NCI-H510A treated with DMSO at 0.1 percent for 48 hours (cell line): ENCODE results near the gene RBM15B.
"Not testable (repeated sequence)": the region's sequence is repeated elsewhere in the genome, so short reads cannot be mapped to it uniquely, and the experiment has no call there.

Experiments used
- DNase-seq: peaks from one replicate; lab custom pipeline; 2025; lab: John Stamatoyannopoulos, UW

RBM15B gene, protein sequence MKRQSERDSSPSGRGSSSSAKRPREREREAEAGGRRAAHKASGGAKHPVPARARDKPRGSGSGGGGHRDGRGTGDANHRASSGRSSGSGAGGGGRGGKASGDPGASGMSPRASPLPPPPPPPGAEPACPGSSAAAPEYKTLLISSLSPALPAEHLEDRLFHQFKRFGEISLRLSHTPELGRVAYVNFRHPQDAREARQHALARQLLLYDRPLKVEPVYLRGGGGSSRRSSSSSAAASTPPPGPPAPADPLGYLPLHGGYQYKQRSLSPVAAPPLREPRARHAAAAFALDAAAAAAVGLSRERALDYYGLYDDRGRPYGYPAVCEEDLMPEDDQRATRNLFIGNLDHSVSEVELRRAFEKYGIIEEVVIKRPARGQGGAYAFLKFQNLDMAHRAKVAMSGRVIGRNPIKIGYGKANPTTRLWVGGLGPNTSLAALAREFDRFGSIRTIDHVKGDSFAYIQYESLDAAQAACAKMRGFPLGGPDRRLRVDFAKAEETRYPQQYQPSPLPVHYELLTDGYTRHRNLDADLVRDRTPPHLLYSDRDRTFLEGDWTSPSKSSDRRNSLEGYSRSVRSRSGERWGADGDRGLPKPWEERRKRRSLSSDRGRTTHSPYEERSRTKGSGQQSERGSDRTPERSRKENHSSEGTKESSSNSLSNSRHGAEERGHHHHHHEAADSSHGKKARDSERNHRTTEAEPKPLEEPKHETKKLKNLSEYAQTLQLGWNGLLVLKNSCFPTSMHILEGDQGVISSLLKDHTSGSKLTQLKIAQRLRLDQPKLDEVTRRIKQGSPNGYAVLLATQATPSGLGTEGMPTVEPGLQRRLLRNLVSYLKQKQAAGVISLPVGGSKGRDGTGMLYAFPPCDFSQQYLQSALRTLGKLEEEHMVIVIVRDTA

DNA sequence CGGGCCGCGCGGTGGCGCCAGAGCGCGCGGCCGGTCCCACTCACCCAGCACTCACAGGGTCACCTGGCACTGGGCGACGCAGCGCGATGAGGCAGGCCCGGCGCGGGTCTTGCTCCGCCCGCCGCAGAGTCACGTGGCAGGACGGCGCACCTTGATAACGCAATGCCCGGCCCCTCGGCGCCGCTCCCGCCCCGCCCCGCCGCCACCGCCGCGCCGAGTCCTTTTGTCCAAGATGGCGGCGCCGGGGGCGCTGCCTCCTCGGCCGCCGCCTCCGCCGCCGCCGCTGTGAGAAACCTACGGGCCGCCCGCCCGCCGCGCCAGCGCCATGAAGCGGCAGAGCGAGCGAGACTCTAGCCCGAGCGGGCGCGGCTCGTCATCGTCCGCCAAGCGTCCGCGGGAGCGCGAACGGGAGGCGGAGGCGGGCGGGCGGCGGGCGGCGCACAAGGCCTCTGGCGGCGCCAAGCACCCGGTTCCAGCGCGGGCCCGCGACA is at the start of gene RBM15B:
TSS of gene RBM15B (plus strand) at position 211 of the 491 bp plus-strand sequence. CDS start at position 326, 115 bp downstream.
- DNase-seq = peak; percentile 70

DNA sequence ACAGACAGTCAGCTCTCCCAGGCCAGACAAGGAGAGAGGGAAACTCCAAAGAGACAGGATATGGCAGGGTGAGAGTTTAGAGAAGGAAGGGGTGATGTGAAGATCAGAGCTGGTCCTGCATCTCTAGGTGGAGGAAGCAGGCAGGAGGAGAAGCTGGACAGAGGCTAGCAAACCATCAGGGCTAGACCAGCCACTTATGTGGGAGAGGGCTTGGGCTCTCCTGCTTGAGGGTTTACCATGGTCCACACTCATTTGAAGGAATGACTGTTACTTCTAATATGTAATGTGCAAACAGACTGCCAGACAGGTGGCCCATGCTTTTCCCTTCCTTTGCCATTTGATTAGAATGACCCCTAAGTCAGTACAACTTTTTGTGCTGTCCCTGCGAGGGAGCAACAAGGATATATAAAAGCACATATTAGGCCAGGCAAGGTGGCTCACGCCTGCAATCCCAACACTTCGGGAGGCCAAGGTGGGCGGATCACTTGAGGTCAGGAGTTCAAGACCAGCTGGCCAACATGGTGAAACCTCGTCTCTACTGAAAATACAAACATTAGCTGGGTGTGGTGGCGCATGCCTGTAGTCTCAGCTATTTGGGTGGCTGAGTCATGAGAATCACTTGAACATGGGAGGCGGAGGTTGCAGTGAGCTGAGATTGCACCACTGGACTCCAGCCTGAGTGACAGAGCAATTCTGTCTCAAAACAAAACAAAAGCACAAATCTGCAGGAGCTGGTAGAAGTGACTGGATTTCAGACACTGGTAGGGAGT is 47.0 kb upstream of the RBM15B start:
- DNase-seq = no peak

DNA sequence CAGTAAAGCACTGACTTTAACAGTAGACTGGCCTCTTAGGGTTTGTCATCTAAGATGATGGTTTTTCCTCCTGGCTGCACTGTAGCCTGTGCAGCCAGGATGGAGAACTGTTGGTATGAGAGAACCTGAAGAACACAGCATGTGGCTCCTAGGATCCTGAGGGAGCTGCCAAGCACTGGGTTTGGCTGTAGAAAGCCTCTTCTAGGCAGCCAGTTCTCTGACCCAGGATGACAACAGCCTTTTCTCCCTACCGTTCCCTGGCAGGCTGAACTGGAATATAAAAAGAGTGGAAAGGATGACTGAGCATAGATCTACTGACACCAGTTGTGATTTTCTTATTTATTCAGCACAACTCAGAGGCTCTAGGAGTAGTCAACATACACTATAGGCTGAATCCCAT is 40.3 kb upstream of the RBM15B start:
- no peak for DNase-seq

DNA sequence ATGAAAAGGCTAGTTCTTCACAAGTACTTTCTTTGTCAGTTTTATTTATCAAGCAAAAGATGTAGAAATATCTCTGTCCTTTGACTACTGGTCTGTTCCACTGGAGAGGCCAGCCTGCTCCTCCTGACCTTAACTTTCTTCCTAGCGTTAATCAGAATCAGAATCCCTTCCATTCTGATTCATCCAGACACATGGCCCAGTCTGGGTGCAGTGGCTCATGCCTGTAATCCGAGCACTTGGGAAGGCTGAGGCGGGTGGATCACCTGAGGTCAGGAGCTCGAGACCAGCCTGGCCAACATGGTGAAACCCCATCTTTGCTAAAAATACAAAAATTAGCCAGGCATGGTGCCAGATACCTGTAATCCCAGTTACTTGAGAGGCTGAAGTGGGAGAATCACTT is 38.0 kb upstream of the RBM15B start:
- DNase-seq = no peak

DNA sequence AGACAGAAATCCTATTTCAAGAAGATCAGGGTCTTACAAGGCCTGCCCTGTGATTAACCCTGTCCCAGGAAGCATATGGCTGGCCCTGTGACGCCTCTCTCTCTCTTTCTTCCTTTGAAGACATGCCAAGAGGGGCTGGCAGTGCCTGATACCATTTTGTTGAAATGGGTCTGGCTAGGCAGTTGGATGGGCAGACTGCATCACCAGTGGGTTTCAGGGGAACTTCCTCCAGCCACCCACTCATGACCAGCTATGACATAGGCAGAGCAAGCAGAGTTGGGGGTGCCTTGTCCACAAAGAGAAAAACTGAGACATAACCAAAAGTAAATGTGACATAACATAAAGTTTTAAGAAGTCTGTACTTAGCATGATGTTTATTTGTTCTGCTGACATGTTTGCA is 37.4 kb upstream of the RBM15B start:
- no peak for DNase-seq

DNA sequence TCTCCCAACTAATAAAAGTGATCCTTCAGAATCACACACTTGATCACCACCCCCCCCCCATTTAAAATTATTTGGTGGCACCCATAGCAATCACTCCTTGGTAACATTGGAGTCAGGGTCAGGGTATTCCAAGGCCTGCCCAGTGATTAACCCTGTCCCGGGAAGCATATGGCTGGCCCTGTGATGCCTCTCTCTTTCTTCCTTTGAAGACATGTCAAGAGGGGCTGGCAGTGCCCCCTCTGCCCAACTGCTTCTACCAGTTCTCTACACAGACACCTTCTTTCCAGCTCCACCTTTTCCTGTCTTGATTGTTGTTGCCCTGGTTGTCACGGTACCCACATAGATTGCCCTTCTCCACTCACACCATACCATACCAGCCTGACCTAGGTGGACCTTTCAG is 36.9 kb upstream of the RBM15B start:
- no peak for DNase-seq

DNA sequence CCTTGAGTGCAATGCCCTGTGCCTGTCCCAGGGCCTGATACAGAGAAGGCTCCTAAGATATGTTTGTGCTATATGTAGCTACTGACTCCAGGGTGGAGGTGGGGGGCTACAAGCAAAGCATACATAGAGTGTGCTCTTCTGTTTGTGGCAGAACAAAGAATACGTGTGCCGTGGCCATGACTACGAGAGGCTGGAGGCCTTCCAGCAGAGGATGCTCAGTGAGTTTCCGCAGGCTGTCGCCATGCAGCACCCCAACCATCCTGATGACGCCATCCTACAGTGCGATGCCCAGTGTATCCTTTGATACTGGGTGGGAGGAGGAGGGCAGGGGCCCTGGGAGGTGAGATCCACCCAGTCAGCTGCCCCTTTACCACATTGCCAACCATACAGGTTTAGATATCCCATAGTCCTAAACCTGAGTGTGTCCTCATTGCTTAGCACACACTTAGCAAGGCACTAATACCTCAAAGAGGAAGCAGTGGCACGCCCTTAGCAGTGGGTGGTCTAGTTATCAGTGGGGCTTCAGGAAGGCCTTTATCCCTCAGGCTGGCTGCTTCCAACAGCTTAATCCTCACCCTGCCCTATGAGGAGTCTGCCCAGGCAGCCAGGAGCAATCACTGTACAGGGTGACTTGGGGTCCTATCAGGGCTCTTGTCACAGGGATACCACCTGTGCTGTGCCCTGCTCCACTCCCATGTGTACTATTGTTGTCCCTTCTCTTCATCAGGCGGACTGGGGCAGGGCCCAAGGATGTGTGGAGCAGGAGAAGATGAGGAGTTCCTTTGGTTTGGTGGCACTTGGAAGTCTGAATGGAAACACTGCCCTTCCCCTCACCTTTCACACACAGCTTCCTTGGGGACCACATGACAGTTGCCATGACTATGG is 36.1 kb upstream of the RBM15B start:
- no peak for DNase-seq

DNA sequence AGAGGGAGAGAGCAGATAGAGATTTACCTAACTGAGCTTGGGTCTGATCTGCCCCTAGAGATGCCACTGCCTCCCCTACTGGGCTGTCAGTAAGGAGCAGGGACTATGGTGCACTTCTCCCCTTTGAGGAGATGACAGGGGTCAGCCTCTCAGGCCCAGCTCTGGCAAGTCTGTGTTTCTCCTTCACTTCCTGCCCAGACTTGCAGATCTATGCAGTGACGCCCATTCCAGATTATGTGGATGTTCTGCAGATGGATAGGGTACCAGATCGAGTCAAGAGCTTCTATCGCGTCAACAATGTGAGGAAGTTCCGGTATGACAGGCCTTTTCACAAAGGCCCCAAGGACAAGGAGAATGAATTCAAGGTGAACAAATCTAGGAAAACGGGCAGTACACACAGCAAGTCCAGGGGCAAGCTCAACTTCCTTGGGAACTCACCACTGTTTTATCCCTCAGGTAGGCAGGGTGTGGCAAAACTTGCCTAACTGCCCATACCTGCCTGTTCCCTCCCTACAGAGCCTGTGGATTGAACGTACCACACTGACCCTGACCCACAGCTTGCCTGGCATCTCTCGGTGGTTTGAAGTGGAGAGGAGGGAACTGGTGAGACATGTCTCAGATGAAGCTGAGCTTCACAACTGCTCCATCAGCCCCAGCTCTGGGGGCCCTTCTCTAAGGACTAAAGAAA is 35.0 kb upstream of the RBM15B start:
- no peak for DNase-seq

DNA sequence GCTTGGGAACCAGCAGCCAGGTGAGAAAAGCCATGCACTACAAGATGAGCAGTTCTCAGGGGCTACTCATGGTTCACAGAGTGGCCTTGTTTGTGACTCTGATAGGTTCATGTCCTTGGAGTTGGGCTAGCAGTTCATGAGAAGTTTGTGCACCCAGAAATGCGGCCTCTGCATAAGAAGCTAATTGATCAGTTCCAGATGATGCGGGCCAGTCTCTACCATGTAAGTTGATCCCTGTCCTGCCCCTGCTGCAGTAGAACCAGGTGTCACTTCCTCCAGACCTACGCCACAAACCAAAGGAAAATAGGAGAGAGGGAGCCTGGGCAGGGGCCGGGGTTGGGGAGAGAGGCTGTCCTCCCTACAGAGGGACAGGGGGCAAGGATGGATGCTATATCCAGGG is 33.2 kb upstream of the RBM15B start:
- DNase-seq = no peak

DNA sequence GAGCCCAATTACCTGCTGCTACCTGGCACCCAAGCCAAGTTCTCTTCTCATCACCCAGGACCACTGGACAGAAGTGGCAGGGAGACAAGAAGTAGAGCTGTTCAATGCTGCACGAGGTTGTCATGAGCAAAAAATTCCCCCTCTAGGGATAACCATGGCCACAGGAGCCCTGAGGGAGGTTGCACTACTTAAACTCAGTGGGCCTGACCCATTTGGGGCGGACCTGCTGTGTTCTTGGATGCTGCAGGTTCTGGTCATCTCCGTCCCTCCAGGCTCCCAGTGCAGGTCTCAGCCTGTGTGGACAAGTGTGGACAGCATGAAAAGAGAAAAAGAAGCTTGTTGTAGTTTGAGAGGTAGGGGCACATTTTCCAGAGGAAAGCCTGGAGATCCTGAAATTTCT is 32.1 kb upstream of the RBM15B start:
- no peak for DNase-seq

DNA sequence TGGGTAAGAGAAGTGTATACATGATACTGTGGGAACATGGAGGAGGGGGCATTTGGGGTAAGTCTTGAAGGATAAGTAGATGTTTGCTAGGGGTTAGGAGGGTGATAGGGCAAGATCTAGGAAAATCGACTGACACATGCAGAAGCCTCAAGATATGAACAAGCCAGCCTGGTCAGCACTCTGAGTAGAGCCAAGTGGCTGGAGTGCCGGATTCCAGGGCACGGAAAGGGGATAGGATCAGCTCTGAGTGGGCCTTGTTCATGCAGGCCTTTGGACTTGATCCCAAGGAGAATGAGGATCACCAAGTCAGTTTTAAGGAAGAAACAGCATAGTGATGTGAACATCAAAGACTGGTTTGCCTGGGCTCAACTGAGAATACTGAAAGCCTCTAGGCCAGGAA is 30.3 kb upstream of the RBM15B start:
- no peak for DNase-seq

DNA sequence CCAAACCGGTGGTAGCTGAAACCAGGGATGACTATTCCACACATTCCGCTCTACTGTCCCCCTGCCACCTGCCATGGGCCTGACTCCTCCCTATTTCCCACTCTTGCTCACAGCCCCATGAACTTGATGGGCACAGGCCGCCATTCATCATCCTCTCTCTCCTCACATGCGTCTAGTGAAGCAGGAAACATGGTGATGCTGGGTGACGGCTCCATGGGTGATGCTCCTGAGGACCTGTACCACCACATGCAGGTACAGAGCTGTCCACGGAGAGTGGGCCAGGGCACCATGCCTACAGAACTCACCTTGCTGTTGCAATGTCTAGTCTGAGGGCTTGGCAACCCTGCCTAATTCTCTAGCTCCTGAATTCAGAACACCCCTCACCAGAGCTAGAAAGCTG is 29.3 kb upstream of the RBM15B start:
- no peak for DNase-seq

DNA sequence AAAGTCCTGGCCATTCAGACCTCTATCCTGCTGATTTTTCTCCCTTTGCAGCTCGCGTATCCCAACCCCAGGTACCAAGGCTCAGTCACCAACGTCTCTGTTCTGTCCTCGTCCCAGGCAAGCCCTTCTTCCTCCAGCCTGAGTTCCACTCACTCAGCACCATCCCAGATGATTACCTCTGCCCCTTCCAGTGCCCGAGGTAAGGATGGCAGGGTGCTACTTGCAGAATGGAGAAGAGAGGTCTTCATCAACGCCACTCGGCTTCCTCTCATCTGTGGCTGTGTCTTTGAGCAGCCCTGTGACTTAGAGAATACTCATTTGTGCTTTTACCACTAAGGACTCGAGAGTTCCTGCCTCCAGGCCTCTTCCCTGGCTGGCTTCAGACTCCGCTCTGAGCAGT is 28.6 kb upstream of the RBM15B start:
- DNase-seq = no peak

DNA sequence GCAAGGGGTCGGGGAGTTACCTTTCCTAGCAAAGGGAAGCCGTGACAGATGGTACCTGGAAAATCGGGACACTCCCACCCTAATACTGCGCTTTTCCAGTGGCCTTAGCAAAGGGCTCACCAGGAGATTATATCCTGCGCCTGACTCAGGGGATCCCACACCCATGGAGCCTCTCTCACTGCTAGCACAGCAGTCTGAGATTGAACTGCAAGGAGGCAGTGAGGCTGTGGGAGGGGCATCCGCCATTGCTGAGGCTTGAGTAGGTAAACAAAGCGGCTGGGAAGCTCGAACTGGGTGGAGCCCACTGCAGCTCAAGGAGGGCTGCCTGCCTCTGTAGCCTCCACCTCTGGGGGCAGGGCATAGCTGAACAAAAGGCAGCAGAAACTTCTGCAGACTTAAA is 22.8 kb upstream of the RBM15B start:
- not testable (repeated sequence) for DNase-seq

DNA sequence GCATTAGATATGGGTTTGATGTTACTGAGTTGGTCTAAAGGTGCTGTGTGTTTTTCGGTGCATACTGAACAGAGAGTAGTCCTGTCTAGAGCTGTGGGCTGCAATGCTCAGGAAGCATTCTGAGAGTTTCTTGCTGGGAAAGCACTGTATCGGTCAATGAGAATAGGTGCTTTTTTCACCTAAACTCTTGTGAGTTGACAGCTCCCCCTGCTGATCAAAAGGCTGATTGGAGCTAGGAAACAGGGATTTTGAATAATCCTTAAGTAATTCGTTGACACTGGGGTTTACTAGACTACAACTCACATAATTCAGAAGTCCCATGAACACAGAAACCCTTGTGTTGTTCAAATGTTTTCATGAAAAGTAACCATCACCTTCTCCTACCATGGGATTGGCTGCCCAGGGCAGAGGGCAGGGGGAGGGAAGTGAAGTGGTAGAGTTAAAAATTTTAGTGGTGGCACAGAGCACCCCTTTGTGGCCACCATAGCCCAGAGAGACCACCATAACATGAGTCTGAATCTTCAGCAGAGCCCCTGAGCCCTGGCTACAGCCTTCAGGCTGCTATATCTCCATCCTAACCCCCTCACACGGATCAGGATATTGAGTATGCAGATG is 19.0 kb upstream of the RBM15B start:
- DNase-seq = peak; percentile 13

DNA sequence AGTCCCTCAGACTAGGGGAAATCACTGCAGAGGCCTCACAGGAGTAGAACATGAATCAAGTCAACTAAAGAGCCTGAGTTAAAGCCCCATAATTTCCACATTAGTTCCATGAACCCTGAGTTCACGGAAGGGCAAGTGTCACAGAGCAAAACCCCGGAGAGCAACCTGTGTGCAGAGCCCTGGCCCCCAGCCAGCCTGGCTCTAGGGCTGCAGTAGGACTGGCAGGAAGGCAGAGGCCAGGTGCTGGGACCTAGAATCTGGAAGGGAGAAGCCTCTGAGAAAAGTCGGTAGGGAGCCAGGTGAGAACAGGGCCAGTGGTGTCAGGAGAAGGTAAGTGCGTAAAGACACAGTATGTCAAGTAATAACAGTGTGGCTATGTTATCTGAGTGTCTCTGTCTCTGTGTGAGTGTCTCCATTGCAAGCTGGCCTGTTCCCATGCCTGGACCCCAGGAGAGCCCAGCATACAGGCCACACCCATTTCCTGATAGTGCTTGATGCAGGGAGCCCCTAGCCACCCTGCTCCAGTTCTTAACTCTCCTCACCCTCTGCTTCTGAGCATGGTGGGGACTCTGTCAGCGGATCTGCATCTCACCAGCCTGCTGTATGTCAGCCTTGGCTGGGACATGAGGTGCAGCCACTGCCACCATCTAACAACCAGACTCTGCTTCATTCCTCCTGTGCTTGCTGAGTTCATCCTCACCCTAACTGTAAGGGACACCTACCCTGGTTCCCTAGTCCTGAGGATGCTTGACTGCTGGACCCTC is 17.2 kb upstream of the RBM15B start:
- no peak for DNase-seq

DNA sequence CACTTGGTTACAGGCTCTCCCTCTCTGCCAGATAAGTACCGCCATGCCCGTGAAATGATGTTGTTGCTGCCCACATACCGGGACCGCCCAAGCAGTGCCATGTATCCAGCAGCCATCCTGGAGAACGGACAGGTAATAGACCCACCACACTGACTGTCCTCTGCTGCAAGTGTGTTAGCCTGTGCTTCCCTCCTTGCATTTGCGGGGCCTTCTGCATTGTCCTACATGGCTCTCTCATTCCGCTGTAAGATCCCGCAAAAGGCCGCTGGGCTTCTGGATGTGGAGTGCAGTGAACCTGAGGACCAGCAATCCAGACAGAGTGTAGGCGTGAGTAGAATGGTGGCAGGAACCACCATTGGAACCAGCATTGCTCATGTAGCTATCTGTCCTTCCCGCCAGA is 16.6 kb upstream of the RBM15B start:
- DNase-seq = no peak

DNA sequence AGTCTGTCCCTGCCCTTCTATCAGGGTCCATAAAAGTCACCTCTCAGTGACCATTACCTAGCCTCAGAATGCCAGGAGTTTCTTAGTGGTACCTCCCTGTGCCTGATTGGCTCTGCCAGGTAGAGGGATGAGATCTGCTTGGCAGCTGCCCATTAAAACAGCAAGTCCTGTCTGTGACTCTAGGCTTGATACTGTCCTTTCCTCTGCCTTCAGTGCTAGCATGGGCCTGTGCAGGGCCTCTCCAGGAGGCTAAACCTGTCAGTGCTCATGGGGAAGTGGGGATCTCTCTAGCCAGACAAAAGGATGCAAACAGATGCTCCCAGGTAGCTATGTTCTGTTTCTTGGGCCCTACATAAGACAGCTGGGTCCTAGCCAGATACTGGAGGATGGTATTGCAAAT is 15.9 kb upstream of the RBM15B start:
- DNase-seq = no peak

DNA sequence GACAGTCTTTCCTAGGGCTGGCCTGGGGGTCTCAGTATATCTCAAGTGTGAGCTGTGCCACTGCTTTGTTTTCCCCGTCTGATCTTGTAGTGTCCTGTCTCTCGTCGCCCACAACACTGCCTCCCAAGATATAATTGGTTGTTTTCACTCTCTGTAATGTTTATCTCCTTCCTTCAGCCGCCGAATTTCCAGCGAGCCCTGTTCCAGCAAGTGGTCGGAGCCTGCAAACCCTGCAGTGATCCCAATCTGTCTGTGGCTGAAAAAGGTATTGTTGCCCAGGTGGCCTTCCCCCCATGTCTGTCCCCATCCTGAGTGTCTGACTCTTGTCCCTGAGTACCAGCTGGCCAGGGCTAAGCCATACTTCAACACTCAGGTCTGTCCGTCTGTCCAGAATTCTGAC is 15.5 kb upstream of the RBM15B start:
- DNase-seq = no peak
